Ishikawa (cell line): ENCODE results near the gene YES1.

ENCODE experiments used
- EGR1 ChIP-seq: IDR thresholded peaks from 2 replicates; pipeline ENCODE4 v1.6.1; 2012
- EP300 ChIP-seq: IDR thresholded peaks from 2 replicates; pipeline ENCODE4 v1.6.1; 2012; ENCODE audit warnings: borderline replicate concordance
- MAX ChIP-seq: IDR thresholded peaks from 2 replicates; pipeline ENCODE4 v1.6.1; 2012
- NFIC ChIP-seq: IDR thresholded peaks from 2 replicates; pipeline ENCODE4 v1.6.1; 2012
- RAD21 ChIP-seq: IDR thresholded peaks from 2 replicates; pipeline ENCODE4 v1.6.1; 2012; ENCODE audit warnings: low read depth
- TAF1 ChIP-seq: IDR thresholded peaks from 2 replicates; pipeline ENCODE4 v1.6.1; 2012; ENCODE audit warnings: low read depth, mild to moderate bottlenecking
- TCF12 ChIP-seq: IDR thresholded peaks from 2 replicates; pipeline ENCODE4 v1.6.1; 2012; ENCODE audit warnings: low read depth
- USF1 ChIP-seq: IDR thresholded peaks from 2 replicates; pipeline ENCODE4 v1.6.1; 2012
- YY1 ChIP-seq: IDR thresholded peaks from 2 replicates; pipeline ENCODE4 v1.6.1; 2012; ENCODE audit warnings: low read depth
- ZBTB7A ChIP-seq: IDR thresholded peaks from 2 replicates; pipeline ENCODE4 v1.6.1; 2012; ENCODE audit warnings: low read depth

- no peak for TF ChIP-seq TAF1
- TF ChIP-seq EP300: no peak
- no peak for TF ChIP-seq RAD21
- no peak for TF ChIP-seq USF1
- TF ChIP-seq NFIC: no peak
- no peak for TF ChIP-seq MAX
- TF ChIP-seq TCF12: no peak
- TF ChIP-seq ZBTB7A: no peak
- no peak for TF ChIP-seq EGR1
- TF ChIP-seq YY1: no peak
Measured at GRCh38 chr18:676736-677135, 135.3 kb downstream of the YES1 start.
